ENCODE results near the gene ENAH. TPM values are rescaled to one million over a fixed set of nuclear protein-coding genes. Genes with fewer than 3 reads are reported as not detected.

The ENAH gene
- total RNA-seq, 1 experiment from 2014 or later = 19.4 TPM

GRCh38 chr1:225437710-225438437, 215.0 kb downstream of the ENAH start:
- peak; percentile 45 for DNase-seq (ENCODE audit: low spot score)

Other genes with a start within 250 kb of the ENAH start
- 42.9 and 43.9 TPM in 2 replicates for gene LBR, start 225.1 kb downstream of the ENAH start, total RNA-seq (2014; rRNA removed; shearing (Covaris generic))
- 149 and 150 TPM in 2 replicates for gene SRP9, start 124.7 kb upstream of the ENAH start, total RNA-seq (2014; rRNA removed; shearing (Covaris generic))
- 54.2 and 64.2 TPM in 2 replicates for gene EPHX1, start 157.0 kb upstream of the ENAH start, total RNA-seq (2014; rRNA removed; shearing (Covaris generic))
- gene TMEM63A, start 229.3 kb upstream of the ENAH start, total RNA-seq (2014; rRNA removed; shearing (Covaris generic)) = 88.9 and 98.3 TPM in 2 replicates
- gene LEFTY1, start 236.0 kb upstream of the ENAH start, total RNA-seq (2014; rRNA removed; shearing (Covaris generic)) = 0.05 and 0.13 TPM in 2 replicates

Measured in HT-29 (cell line).